ENCODE measurements around the gene TMEM33.

TMEM33 gene

GRCh38 chr4:41940834-41941233, 5.6 kb downstream of the TMEM33 start:
- no peak for FAIRE-seq

GRCh38 chr4:41943506-41943905, 8.3 kb downstream of the TMEM33 start:
- FAIRE-seq = peak; percentile 39

GRCh38 chr4:41944089-41944488, 8.9 kb downstream of the TMEM33 start:
- FAIRE-seq = no peak

- FAIRE-seq = no peak
These were observed 14.3 kb downstream of the TMEM33 start for GRCh38 chr4:41949531-41949930.

- FAIRE-seq = peak; percentile 79
These were observed 22.4 kb downstream of the TMEM33 start for GRCh38 chr4:41957634-41958033.

GRCh38 chr4:41963105-41963504, 27.9 kb downstream of the TMEM33 start:
- peak; percentile 82 for FAIRE-seq

GRCh38 chr4:41964401-41964800, 29.2 kb downstream of the TMEM33 start:
- no peak for FAIRE-seq

- FAIRE-seq = no peak
These were observed 32.2 kb downstream of the TMEM33 start for GRCh38 chr4:41967392-41967791.

- no peak for FAIRE-seq
These were observed 34.4 kb downstream of the TMEM33 start for GRCh38 chr4:41969671-41970070.

- no peak for FAIRE-seq
These were observed 40.1 kb downstream of the TMEM33 start for GRCh38 chr4:41975341-41975740.

GRCh38 chr4:41976775-41977516, 41.7 kb downstream of the TMEM33 start:
- FAIRE-seq = no peak

- no peak for FAIRE-seq
These were observed 42.5 kb downstream of the TMEM33 start for GRCh38 chr4:41977709-41978108.

- FAIRE-seq = no peak
These were observed 46.2 kb downstream of the TMEM33 start, which contains the start of gene DCAF4L1 for GRCh38 chr4:41981456-41981855. TSS of gene DCAF4L1 (plus strand) at chr4:41981756. CDS start at chr4:41981793, 37 bp downstream.

GRCh38 chr4:41982716-41983115, 47.5 kb downstream of the TMEM33 start:
- FAIRE-seq = no peak

- FAIRE-seq = no peak
These were observed 49.9 kb downstream of the TMEM33 start for GRCh38 chr4:41985151-41985550.

- FAIRE-seq = no peak
These were observed 54.8 kb downstream of the TMEM33 start for GRCh38 chr4:41989994-41990364.

GRCh38 chr4:41990365-41991111, 55.3 kb downstream of the TMEM33 start, which contains the start of gene SLC30A9:
TSS of gene SLC30A9 (plus strand) at chr4:41990530. CDS start at chr4:41990652, 122 bp downstream.
- FAIRE-seq = peak; percentile 94

- FAIRE-seq = no peak
These were observed 56.9 kb downstream of the TMEM33 start for GRCh38 chr4:41991916-41992767.

- FAIRE-seq = peak; percentile 92
These were observed 58.0 kb downstream of the TMEM33 start for GRCh38 chr4:41992967-41993857.

- no peak for FAIRE-seq
These were observed 59.3 kb downstream of the TMEM33 start for GRCh38 chr4:41994461-41994985.

GRCh38 chr4:41998019-41998418, 62.8 kb downstream of the TMEM33 start:
- FAIRE-seq = no peak

GRCh38 chr4:41999321-41999720, 64.1 kb downstream of the TMEM33 start:
- no peak for FAIRE-seq

Measured in G401.6 (cell line).